Hippocampal formation (tissue), 2 donors: Measurements from ENCODE around the gene ORM2.
A peak's percentile ranks its signal among the peaks of the same experiment; 100 is the strongest.
"Not testable (repeated sequence)": the region's sequence is repeated elsewhere in the genome, so short reads cannot be mapped to it uniquely, and the experiment has no call there.

Experiments
- DNase-seq, 2 donors: peaks; one replicate each; lab custom pipeline; 2025; lab: John Stamatoyannopoulos, UW

Gene ORM2

GRCh38 chr9:114332474-114333040, 2.9 kb downstream of the ORM2 start:
- not testable (repeated sequence) for DNase-seq

GRCh38 chr9:114333718-114334117, 4.0 kb downstream of the ORM2 start:
- not testable (repeated sequence) for DNase-seq

GRCh38 chr9:114334490-114334889, 4.8 kb downstream of the ORM2 start:
- no peak for DNase-seq

- DNase-seq: no peak
Measured at GRCh38 chr9:114335745-114336144, 6.1 kb downstream of the ORM2 start.

GRCh38 chr9:114336157-114336556, 6.5 kb downstream of the ORM2 start:
- no peak for DNase-seq

GRCh38 chr9:114336699-114337395, 7.2 kb downstream of the ORM2 start:
- DNase-seq: no peak

GRCh38 chr9:114338187-114338586, 8.5 kb downstream of the ORM2 start:
- DNase-seq: no peak

GRCh38 chr9:114339130-114339908, 9.7 kb downstream of the ORM2 start:
- peak in 1 of 2 donors; percentile 19 for DNase-seq

GRCh38 chr9:114341152-114341830, 11.6 kb downstream of the ORM2 start:
- DNase-seq: no peak

- no peak for DNase-seq
Measured at GRCh38 chr9:114341991-114342390, 12.3 kb downstream of the ORM2 start.

- no peak for DNase-seq
Measured at GRCh38 chr9:114342755-114343440, 13.2 kb downstream of the ORM2 start.

- no peak for DNase-seq
Measured at GRCh38 chr9:114343471-114344187, 14.0 kb downstream of the ORM2 start.

- no peak for DNase-seq
Measured at GRCh38 chr9:114344188-114344566, 14.5 kb downstream of the ORM2 start.

GRCh38 chr9:114344692-114345091, 15.0 kb downstream of the ORM2 start:
- no peak for DNase-seq

GRCh38 chr9:114345493-114346065, 15.9 kb downstream of the ORM2 start:
- DNase-seq: no peak

- no peak for DNase-seq
Measured at GRCh38 chr9:114346146-114346545, 16.5 kb downstream of the ORM2 start.

- DNase-seq: peak; percentile 67 to 72
Measured at GRCh38 chr9:114347675-114348074, 18.0 kb downstream of the ORM2 start.

- DNase-seq: no peak
Measured at GRCh38 chr9:114348261-114348905, 18.7 kb downstream of the ORM2 start.

- no peak for DNase-seq
Measured at GRCh38 chr9:114348906-114349482, 19.3 kb downstream of the ORM2 start.
